Fibroblast of skin of left biceps (primary cell): ENCODE results near the gene TUBB4B.
"Not testable (repeated sequence)": the region's sequence is repeated elsewhere in the genome, so short reads cannot be mapped to it uniquely, and the experiment has no call there.

Experiments
- DNase-seq, 2 experiments: peaks; one replicate each; pipeline ENCODE4 v3.0.0-alpha.2; 2013; ENCODE audit warnings: low read depth in 2 of 2

The TUBB4B gene

DNA sequence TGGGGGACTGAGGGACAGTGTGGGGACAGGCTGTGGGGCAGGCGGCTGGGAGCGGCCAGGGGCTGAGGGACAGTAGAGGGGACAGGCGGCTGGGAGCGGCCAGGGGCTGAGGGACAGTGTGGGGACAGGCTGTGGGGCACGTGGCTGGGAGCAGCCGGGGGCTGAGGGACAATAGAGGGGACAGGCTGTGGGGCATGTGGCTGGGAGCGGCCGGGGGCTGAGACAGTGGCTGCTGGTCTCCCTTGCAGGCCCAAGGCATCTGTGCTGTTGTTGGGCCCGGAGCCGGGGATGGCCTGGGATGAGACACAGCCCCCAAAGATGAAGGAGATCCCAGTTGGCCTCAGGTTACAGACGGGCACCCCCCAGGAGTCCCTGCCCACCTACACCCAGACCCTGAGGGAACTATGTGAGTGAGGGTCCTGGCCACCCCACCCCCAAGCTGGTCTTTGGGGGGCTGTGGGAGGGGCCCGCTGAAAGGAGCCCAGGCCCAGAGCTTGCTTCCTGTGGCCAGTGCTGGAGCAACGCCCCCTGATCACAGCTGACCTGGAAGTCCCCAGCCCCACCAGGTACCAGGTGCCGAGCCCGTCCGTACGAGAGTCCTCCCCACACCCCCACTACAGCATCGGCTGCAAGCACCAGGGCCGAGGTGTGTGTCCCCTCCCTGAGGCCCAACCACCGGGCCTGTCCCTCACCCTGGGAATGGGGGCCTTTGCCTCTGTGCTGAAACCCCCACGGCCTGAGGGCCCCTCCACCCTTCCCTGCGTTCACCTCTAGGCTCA lies 10.6 kb downstream of the TUBB4B start:
- no peak for DNase-seq

DNA sequence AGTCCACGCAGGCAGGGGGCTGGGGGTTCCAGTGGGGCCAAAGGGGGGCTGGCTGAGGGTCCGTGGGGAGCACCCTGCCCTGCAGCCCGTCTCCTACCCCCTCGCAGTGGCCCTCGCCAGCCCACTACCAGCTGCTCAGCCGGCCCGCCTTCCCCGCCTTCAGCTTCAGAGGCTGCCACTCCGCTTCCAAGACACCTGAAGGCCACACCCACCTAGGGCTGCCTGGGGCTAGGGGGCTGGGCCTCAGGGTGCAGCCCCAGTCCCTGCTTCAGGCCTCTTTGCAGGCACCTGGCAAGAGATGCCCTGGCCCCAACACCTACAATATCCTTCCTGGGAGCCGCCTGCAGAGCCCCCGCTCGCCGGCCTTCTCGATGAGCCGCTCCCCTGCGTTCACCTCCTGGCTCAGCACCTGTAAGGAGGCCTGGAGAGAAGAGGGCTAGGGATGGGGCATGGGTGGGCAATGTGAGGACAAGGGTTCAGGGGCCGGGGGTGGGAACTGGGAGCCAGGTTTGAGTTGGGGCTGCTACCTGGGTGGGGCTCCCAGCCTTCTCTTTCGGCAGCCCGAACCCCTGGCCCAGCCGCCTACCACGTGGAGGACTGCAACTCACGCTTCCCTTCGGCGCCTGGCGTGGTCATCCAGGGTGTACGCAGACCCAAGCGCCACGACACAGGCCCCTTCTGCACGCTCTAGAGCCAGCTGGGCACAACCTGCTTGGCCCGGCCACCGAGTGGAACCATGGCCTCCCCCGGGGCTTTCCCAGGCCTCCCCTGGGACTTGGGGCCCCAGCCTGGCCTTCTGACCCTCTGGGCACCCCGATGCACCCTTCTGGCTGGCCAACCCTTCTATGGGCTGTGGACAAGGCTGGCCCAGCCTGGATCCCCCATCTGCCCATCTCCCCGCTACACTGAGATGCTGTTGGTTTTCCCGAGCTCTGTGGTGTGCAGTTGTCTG lies 11.7 kb downstream of the TUBB4B start:
- no peak for DNase-seq

DNA sequence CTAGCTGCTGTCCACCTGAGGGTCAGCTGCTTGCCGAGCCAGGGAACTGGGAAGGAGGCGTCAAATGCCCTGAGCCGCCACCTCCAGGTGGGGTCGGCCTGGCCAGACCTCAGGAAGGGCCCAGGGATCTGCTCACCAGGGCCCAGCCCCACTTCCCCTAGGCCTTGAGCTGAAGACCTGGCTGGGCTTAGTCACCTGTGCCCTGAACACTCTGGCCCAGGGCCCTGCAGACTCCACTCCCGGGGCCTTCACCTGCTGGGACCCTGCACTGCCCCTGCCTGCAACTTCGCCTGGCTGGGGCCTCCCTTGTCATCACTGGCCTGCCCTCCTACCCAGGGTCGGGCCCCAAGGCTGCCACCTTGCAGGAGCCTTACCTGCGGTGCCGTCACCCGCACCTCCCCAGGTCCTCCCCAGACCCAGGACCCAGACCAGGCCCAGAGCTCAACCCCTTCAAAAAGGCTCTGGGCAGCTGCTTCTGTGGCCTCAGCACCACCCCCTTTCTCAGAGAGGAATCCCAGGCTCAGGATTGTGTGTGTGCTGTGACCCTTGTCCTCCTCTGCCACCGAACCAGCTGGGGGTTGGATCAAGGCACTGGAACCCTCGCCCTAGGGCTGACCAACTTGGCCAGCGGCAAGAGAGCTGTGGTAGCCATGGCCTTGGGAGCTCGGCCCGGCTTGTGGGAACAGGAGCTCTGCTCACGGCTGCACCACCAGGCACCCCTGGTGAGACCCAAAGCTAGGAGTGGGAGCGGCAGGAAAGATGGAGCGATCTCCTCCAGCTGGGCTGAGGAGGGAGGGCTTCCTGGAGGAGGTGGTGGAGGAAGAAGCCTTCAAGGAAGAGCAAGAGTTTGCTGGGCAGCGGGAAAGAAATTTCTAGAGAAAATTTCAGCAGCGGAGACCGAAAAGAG lies 12.9 kb downstream of the TUBB4B start:
- DNase-seq: no peak

DNA sequence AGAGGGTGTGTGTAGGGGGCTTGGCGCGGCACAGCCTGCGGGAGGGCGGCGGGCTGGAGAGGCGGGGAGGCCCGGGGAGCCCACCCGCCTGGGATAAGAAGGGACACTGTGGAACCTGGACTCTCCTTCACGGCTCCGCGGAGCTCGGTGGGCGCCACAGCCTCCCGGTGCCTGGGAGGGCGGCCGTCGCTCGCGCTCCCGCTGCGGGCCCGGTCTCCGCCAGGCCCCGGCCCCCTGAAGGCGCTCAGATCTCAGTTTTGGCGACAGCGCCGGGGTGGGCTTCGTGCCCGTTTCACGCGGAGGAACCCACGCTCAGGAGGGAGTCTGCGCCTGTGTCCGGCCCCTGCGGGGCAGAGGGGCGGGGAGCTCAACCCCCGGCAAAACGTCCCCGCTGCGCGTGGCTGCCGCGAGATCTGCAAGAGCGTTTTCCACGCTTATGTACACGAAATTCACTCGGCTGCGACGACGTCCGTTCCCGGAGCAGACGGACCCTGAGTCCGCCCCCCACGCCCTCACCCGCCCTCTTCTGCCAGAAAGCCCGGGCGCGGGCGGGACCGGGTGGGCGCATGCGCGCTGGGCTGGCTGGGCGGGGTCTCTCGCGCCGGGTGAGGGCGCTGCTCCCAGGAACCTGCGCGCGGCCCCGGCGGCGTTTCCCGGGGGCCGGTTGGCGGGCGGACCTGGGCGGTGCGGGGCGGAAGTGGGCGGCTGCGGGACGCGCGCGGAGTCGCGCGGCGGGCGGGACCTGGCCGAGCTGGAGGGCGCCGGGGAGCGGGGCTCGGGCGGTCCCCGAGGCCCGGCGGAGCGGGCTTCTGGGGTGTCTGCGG lies 13.7 kb downstream of the TUBB4B start, which contains the start of gene NELFB:
Gene NELFB, plus strand, starts transcription at position 704 of the 824 bp plus-strand sequence.
- peak; percentile 61 to 66 for DNase-seq

DNA sequence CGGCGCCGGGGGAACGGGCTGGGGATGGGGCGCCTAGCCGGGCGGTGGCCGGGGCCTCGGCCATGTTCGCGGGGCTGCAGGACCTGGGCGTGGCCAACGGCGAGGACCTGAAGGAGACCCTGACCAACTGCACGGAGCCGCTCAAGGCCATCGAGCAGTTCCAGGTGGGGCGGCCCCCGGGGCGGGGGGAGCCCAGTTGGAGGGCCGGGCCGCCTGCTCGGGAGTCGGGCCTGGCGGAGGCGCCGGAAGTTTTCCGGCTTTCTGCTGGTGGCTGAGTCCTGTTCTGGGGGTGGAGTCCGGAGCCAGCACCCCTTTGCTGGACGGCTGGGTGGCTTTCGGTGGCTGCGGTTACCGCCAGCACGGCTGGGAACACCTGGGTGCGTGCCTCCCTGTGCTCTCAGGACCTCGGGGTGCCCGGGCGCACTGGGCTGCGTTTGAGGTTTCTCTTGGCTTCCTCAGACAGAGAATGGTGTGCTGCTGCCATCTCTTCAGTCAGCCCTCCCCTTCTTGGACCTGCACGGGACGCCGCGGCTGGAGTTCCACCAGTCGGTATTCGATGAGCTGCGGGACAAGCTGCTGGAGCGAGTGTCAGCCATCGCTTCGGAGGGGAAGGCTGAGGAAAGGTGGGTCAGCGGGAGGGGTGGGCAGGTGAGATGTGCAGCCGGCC lies 14.5 kb downstream of the TUBB4B start:
- DNase-seq: no peak

DNA sequence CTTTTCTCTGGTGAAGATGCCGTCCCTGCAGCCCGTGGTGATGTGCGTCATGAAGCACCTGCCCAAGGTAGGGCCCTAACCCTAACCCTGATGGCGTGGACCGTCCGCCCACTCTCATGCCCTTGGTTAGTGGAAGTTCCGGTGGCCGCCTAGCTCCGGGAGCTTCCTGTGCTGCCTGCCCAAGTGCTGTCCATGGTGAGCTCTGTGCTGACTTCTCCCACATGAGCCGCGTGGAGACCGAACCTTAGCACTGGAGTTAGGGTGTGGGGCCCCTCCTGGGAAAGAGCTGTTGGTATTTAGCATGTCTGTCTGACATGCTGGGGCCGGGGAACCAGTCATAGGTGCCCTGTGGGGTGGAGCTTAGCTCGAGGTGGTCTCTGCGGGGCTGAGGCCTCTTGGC lies 15.3 kb downstream of the TUBB4B start:
- DNase-seq: no peak

DNA sequence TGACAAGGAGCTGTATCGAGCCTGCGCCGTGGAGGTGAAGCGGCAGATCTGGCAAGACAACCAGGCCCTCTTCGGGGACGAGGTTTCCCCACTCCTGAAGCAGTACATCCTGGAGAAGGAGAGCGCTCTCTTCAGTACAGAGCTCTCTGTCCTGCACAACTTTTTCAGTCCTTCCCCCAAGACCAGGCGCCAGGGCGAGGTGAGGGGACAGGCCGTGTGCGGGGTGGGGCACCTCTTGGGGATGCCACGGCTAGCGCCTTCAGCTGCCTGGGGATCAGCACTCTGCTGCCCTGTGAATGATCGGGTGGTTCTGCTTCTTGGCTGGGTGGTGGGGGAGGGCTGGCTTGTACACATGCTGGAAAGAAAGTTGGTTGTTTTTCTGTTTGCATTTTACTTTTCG lies 15.8 kb downstream of the TUBB4B start:
- no peak for DNase-seq

DNA sequence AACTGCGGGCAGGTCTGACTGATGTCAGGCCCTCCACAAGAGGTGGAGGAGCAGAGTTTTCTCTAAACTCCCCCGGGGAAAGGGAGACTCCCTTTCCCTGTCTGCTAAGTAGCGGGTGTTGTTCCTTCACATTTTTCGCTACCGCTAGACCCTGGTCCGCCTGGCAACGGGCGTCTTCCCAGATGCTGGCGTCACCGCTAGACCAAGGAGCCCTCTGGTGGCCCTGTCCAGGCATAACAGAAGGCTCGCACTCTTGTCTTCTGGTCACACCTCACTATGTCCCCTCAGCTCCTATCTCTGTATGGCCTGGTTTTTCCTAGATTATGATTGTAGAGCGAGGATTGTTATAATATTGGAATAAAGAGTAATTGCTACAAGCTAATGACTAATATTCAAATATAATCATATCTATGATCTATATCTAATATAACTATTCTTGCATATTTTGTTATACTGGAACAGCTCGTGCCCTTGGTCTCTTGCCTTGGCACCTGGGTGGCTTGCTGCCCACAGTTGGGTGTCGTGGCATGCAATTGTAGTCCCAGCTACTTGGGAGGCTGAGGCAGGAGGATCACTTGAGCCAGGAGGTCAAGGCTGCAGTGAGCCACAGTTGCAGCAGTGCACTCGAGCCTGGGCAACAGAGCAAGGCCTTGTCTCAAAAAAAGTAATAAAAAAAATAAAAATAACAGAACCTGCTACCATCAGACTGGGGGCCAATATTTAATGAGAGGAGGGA lies 21.3 kb downstream of the TUBB4B start:
- not testable (repeated sequence) for DNase-seq

DNA sequence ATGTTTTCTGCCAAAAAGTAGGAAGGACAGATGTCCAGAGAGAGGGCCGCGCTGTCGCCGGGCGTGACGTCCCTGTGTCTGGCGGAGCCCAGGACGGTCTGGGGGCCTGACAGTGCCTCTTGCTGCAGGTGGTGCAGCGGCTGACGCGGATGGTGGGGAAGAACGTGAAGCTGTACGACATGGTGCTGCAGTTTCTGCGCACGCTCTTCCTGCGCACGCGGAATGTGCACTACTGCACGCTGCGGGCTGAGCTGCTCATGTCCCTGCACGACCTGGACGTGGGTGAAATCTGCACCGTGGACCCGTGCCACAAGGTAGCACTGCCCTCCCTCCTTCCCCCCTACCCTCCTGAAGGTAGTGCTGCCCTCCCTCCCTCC lies 21.8 kb downstream of the TUBB4B start:
- DNase-seq: no peak

DNA sequence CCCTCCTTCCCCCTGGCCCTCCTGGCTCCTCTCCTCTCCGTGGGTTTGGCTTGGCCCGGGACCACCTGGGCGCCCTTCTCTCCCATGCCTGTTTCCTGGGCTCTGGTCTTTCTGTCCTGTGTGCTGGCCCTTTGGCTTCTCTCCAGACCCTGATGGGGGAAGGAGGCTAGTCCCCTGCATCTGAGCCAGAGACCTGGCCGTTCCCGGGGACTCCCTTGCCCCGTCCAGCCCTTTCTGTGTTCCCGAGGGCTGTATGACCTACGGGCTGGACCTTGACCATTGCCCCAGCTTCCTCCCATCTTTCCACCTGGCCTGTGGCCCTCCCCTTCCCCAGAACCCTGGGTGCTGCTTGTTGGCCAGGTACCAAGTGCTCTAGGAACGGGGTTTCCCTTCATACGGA lies 22.4 kb downstream of the TUBB4B start:
- DNase-seq: no peak

DNA sequence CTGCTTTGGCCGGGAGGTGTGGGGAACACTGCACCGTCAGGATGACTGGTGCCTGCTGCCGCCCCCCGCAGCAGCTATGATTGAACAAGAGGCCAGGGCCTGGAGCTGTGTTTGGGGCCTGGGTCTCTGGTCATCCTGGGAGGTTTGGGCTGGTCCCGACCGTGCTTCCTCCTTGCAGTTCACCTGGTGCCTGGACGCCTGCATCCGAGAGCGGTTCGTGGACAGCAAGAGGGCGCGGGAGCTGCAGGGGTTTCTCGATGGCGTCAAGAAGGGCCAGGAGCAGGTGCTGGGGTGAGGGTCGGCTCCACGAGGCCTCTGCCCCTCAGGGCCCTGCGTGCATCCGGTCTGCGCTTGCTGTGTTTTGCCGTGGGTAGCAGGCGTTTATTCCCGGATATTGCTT lies 23.0 kb downstream of the TUBB4B start:
- DNase-seq: no peak

DNA sequence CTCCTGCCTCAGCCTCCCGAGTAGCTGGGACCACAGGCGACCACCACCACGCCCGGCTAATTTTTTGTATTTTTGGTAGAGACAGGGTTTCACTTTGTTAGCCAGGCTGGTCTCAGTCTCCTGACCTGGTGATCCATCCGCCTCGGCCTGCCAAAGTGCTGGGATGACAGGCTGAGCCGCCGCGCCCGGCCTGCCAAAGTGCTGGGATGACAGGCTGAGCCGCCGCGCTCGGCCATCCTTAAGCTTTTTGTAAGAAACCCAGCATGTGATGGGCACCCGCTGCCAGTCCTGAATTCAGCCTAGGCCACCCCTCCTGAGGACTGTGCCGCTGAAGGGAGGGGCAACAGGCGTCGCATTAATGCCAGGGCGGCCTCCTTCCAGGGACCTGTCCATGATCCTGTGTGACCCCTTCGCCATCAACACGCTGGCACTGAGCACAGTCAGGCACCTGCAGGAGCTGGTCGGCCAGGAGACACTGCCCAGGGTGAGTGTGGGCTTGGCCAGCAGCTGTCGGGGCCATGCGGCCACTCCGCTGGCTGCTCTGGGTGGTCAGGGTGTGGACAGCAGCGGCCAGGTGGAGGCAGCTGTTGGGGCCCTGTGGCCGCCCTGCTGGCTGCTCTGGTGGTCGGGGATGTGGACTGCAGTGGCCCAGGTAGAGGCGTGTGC lies 24.5 kb downstream of the TUBB4B start:
- no peak for DNase-seq

DNA sequence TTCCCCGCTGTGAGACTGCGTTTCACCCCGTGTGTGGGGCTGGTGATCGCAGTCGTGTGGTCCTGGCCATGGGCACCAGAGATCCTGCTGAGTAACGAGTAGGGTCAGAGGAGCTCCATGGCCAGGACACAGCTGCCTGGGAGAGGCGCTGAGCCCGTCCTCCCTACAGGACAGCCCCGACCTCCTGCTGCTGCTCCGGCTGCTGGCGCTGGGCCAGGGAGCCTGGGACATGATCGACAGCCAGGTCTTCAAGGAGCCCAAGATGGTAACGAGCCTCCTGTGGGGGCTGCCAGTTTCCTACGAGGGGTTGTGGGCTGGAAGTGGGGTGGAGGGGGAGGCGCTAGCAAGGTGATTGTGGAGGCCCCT lies 25.1 kb downstream of the TUBB4B start:
- DNase-seq: no peak

DNA sequence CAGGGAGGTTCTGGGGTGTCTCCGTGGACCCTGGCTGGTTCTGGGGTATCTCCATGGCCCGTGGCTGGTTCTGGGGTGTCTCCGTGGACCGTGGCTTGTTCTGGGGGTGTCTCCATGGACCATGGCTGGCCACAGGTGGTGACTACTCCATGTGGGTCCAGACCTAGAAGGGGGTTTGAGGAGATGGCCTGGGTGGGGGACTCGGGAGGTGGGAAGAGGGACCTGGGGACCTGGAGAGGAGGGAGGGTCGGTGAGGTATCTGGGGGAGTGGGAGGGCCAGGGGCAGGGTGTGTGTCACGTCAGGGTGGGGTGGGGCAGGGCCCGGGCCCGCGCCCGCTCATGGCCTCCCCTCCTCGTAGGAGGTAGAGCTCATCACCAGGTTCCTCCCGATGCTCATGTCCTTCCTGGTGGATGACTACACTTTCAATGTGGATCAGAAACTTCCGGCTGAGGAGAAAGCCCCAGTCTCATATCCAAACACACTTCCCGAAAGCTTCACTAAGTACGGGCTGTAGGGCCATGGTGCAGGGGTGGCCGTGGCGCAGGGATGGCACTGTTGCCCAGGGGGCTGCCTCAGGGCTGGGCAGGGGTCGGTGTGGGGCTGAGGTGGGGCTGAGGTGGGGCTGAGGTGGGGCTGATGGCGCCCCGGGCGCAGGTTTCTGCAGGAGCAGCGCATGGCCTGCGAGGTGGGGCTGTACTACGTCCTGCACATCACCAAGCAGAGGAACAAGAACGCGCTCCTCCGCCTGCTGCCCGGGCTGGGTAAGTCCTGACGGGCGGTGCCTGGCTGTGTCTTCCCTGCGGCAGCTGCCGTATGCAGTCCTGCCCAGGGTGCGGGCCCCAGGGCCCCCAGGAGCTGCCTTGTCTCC lies 25.7 kb downstream of the TUBB4B start:
- no peak for DNase-seq

DNA sequence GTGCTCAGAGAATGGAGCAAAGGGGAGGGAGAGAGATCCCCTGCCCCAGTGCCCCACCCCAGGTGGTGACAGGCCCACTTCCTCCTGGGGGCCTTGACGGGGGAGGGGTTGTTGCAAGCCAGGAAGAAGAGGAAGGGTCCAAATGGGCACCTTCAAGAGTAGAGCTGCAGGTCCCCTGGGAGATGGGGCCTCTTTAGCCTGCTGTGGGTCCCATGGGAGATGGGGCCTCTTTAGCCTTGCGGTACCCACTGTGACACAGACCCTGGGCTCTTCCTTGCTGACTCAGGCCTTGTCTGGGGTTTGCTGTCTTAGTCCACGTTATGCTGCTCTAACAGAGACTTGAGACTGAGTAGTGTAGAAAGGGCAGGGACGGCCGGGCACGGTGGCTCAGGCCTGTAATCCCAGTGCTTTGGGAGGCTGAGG lies 26.9 kb downstream of the TUBB4B start:
- DNase-seq: no peak

DNA sequence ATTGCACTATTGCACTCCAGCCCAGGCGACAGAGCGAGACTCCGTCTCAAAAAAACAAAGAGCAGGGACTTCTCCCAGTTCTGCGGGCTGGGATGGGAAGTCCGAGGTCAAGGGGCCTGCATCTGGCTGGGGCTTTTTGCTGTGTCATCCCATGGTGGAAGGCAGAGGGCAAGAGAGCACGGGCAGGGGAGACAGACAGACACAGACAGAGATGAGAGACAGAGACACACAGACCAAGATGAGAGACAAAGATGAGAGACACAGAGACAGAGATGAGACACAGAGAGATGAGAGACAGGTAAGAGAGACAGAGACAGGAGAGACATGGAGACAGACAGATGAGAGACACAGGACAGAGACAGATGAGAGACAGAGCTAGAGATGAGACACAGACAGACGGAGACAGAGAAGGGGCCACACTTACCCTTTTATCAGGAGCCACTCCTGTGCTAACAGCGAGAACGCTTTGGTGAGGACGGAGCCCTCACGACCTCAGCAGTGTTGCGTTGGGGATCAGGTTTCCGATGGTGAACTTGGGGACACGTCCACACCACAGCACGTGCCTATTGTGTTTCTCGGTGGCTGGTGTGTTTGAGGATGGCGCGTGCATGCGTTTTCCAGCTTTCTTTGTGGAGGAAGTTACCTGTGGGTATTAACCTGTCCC lies 27.6 kb downstream of the TUBB4B start:
- DNase-seq: no peak

DNA sequence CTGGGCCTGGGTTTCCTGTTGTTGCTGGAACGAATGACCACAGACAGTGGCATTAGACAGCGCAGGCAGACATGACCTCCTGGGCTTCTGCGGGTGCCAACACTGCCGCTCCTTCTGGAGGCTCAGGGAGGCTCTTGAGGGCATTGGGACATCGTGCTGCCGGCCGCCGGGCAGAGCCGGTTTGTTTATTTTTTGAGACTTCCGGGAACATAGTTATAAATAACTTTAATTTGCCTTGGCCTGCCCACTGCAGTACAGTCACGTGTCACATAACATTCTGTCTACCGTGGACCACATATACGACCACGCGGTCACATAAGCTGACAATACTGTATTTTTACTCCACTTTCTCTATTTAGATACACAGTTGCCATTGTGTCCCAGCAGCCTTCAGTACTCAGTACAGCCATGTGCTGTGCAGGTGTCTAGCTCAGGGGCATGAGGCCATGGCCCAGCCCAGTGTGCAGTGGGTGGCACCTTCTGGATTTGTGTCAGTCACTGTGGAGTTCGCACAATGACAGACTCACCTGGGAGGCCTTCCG lies 28.2 kb downstream of the TUBB4B start:
- no peak for DNase-seq
